D721Med (cell line): ENCODE measurements around the gene IQSEC3.

Experiments used
- DNase-seq: peaks from one replicate; pipeline ENCODE4 v3.0.0; 2011; ENCODE audit warnings: low spot score; ENCODE audit not compliant: insufficient read length
- FAIRE-seq: peaks from 2 replicates; lab custom pipeline; 2011; peaks lifted over from hg19 to GRCh38; lab: Jason Lieb, UNC
- TF ChIP-seq, protein P1 (sequence below): IDR thresholded peaks from 2 replicates; pipeline ENCODE4 v1.5.1; 2012; ENCODE audit warnings: mild to moderate bottlenecking, control low read depth; ENCODE audit not compliant: insufficient read depth; ENCODE audit errors: missing control alignments

IQSEC3 gene

DNA sequence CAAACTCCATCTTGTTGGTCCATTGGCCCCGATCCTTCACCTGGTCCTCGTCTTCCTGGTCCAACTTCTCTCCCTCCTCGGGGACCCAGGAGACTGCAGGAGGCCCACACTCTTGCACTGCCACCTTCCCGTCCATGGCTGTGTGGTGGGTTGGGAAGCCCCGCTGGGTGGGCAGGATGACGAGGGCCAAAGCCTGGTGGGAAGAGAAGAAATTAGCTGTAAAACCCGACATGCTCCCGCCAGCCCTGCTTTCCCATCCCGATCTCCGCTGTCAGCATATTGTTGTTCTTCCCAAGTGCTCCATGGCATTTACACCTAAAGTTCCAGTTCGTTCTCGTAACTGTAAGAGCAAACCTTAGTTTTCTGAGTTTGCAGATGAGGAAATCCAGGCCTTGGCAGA, 143.3 kb downstream of the IQSEC3 start:
- TF ChIP-seq, protein P1, sequence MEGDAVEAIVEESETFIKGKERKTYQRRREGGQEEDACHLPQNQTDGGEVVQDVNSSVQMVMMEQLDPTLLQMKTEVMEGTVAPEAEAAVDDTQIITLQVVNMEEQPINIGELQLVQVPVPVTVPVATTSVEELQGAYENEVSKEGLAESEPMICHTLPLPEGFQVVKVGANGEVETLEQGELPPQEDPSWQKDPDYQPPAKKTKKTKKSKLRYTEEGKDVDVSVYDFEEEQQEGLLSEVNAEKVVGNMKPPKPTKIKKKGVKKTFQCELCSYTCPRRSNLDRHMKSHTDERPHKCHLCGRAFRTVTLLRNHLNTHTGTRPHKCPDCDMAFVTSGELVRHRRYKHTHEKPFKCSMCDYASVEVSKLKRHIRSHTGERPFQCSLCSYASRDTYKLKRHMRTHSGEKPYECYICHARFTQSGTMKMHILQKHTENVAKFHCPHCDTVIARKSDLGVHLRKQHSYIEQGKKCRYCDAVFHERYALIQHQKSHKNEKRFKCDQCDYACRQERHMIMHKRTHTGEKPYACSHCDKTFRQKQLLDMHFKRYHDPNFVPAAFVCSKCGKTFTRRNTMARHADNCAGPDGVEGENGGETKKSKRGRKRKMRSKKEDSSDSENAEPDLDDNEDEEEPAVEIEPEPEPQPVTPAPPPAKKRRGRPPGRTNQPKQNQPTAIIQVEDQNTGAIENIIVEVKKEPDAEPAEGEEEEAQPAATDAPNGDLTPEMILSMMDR: no peak
- no peak for DNase-seq
- FAIRE-seq: no peak

- TF ChIP-seq, protein P1: no peak
- no peak for DNase-seq
- no peak for FAIRE-seq
Measured at GRCh38 chr12:210277-211141, 143.9 kb downstream of the IQSEC3 start.

DNA sequence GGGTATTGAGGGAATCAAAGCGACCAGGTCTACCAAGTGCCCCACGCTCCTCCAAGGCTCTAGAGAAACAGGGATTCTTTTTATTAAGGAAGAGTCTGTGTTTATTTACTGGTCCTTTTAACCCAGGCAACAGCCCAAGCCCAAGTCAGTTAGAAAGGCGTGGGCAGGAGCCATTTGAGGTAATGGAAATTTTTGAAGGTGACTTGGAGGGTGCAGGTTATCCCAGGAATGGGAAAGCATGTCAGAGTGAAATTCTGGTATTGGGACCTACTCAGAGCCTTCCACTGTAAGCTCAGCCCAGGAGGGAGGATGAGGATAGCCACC, 144.5 kb downstream of the IQSEC3 start:
- TF ChIP-seq, protein P1: no peak
- FAIRE-seq (no peak), DNase-seq (no peak)

DNA sequence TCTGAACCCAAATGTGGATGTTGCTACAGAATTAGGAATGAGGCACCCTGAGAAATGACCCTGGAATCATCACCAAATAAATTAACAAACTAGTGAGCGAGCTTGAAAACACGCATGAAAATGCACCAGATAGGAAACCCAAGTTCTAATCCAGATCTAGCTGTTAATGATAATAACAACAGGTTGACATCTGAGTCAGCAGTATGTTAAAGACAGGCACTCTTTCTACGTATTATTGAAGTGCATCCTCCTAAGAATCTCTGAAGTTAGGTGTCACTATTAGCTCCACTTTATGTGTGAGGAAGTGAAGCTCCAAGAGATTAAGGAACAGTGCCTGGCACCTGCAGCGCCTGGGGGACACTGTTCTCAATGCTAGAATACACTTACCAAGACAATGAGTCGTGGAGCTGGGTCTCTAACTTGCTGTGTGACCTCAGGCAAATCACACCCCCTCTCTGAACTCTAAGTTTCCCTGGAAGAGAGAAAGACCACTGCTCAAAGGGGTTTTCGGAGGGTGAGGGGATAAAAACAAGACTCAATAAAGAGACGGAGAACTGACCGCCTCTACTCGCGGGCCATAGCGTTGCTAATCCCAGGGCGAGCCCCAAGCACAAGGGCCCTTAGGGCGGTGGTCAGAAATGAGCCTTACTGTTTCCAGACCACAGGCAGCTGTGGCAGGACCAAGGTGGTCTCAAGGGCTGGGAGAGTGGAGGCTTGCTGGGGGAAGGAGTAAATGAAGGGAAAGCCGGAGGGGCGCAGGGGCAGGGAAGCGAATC, 145.3 kb downstream of the IQSEC3 start:
- no peak for DNase-seq

DNA sequence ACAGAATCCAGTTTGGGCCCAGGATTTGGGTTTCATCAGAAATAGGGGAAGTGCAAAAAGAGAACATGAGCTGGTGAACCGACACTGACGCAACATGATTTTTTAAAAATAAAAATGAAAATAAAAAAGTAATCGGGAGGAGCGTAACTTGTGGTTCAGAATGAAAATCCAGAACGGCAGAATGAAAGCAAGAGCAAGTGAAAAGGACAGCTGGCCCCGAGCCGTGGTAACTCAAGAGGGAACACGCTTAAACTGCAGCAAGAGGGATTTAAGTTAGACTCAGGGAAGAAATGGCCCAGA, 145.8 kb downstream of the IQSEC3 start:
- TF ChIP-seq, protein P1: no peak
- FAIRE-seq: no peak

More for the DNA sequence above, 145.3 kb downstream of the IQSEC3 start:
- TF ChIP-seq, protein P1: no peak
- no peak for FAIRE-seq

DNA sequence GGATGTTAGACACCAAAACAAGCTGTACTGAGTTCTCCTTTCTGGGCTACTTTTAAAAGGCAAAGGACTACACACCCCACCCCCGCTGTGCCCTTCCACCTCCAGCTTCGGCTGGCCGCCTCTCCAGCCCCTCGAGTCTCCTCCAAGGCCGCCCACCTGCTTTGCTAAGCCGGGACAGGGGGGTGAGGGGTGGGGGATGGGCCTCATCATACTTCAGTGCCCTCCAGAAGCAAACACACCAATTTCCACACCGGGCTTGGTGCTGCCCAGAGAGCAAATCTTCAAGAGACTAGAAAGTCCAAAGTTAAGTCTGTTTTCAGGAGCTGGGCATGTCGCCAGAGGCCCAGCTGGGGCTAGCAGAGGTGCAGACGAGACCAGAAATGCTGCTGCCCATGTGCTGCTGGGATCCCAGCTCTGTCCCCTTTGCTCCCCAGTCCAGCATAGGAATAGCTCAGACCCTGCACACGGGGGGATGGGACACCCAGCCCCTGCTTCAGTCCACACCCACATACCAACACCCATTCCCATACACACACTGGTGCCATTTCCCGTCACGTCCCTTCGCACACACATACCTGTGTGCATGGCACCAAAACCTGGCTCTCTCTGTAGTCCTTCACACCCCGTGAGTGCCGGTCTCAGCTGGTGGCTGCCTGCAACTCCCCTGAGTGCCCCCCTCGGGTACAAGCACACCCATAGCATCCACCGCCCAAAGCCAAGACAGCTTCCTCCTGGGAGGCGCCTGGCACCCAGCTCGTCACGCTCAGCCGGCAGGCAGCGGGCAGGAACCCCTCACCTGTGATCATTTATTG, 146.4 kb downstream of the IQSEC3 start:
- DNase-seq (no peak), FAIRE-seq (no peak)
- TF ChIP-seq, protein P1: no peak

More for the DNA sequence above, 145.8 kb downstream of the IQSEC3 start:
- no peak for DNase-seq
